Colonic mucosa (tissue), 4 donors: Measurements from ENCODE around the gene ETV6. TPM values are rescaled to one million over a fixed set of nuclear protein-coding genes. Genes with fewer than 3 reads are reported as not detected.

Source experiments
- DNase-seq: peaks from one replicate; pipeline ENCODE4 v3.0.0-alpha.2; 2020
- H3K27ac ChIP-seq: fragments of 200-600 bp; one replicate; pipeline ENCODE4 v1.8.0; 2021
- H3K27me3 ChIP-seq: fragments of 200-600 bp; one replicate; pipeline ENCODE4 v1.8.0; 2021
- H3K36me3 ChIP-seq: fragments of 200-600 bp; one replicate; pipeline ENCODE4 v1.8.0; 2021
- H3K4me1 ChIP-seq: fragments of 200-600 bp; one replicate; pipeline ENCODE4 v1.8.0; 2021; ENCODE audit warnings: mild to moderate bottlenecking
- H3K4me3 ChIP-seq: fragments of 200-600 bp; one replicate; pipeline ENCODE4 v1.8.0; 2021
- H3K9ac ChIP-seq, 2 donors: one replicate each; pipeline ENCODE4 v1.7.0; 2013; ENCODE audit warnings: control low read depth in 2 of 2, low read depth in 2 of 2, low read length in 2 of 2
- H3K9me3 ChIP-seq: fragments of 200-600 bp; one replicate; pipeline ENCODE4 v1.8.0; 2021
- CTCF ChIP-seq: fragments of 200-600 bp; IDR thresholded peaks from one replicate; pipeline ENCODE4 v1.8.0; 2022; ENCODE audit warnings: antibody characterized with exemption, mild to moderate bottlenecking
- intact Hi-C: fragments of 100-400 bp; cut with DNase I; formaldehyde crosslinking; loops from one replicate; pipeline ENCODE4 v1.14.1; 2022
- total RNA-seq, 2 donors: library from RNA; stranded (reverse); fragmentation: NEBNext Ultra II Directional in 1 of 2; extraction: Animal tissue kit (Norgen Biotek cat#: 25700) in 1 of 2; gene quantifications; one replicate each; pipeline ENCODE4 v1.2.1, GENCODE V29; 2021
- donor health status: healthy.
- donor health status: DM: no; HTN: no; CAD: no.
- donor health status: DM: no; HTN: no; CAD: no.

The ETV6 gene
- total RNA-seq, 2 donors from 2014 or later = 49.2 to 73.1 TPM

DNA sequence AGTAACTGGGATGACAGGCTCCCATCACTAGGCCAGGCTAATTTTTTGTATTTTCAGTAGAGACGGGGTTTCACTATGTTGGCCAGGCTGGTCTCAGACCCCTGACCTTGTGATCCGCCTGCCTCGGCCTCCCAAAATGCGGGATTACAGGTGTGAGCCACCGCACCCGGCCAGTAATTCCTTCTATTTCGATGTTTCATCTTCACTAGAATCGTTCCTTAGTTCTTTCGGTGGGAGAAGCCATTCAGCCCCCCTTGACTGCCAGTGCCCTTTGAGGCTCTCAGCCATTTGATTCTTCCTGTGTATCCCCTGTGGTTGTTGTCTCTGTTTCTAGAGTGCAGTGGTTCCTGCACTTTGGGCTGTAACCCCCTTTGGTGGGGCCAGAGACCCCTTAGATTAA, 174.1 kb downstream of the ETV6 start:
- Histone ChIP-seq H3K36me3 (no peaks in the 10 kb centered on the region), H3K27ac (no peak overlapping the region), H3K9ac (no peak overlapping the region), H3K9me3 (no peaks in the 10 kb centered on the region), H3K27me3 (no peaks in the 10 kb centered on the region), H3K4me3 (no peak overlapping the region), H3K4me1 (peaks cover 7% of the 10 kb centered on the region)
- TF ChIP-seq CTCF = no peak
- no peak for DNase-seq
- intact Hi-C loops = no loop called here

GRCh38 chr12:11824069-11824468, 174.6 kb downstream of the ETV6 start:
- no peak overlapping the region for H3K4me3 ChIP-seq
- no peak for DNase-seq
- intact Hi-C loops = no loop called here
- H3K9ac ChIP-seq = no peak overlapping the region
- no peak for TF ChIP-seq CTCF
- H3K36me3 ChIP-seq = no peaks in the 10 kb centered on the region
- no peak overlapping the region for H3K27ac ChIP-seq
- H3K4me1 ChIP-seq = peaks cover 7% of the 10 kb centered on the region
- H3K27me3 ChIP-seq = no peaks in the 10 kb centered on the region
- H3K9me3 ChIP-seq = no peaks in the 10 kb centered on the region

DNA sequence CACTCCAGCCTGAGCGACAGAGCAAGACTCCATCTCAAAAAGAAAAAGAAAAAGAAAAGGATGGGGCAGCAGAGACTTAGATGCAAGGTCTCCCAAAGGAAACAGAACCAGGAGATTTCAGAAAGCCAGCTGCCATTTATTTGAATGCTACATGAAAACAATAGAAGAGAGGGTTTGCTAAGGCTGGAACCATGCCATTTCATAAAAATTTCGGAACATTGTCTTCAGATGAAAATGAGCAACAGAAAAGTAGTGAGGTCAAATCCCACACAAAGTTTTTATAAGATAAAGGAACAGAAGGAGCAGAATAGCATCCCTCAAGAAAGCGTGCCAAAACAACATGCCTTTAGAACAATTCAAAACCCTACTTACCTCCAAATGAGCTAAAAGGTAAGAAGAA, 175.3 kb downstream of the ETV6 start:
- intact Hi-C loops = no loop called here
- Histone ChIP-seq H3K9ac (no peak overlapping the region), H3K9me3 (no peaks in the 10 kb centered on the region), H3K4me1 (peaks cover 7% of the 10 kb centered on the region), H3K27ac (no peak overlapping the region), H3K4me3 (no peak overlapping the region), H3K36me3 (no peaks in the 10 kb centered on the region), H3K27me3 (no peaks in the 10 kb centered on the region)
- TF ChIP-seq CTCF = no peak
- DNase-seq = no peak

DNA sequence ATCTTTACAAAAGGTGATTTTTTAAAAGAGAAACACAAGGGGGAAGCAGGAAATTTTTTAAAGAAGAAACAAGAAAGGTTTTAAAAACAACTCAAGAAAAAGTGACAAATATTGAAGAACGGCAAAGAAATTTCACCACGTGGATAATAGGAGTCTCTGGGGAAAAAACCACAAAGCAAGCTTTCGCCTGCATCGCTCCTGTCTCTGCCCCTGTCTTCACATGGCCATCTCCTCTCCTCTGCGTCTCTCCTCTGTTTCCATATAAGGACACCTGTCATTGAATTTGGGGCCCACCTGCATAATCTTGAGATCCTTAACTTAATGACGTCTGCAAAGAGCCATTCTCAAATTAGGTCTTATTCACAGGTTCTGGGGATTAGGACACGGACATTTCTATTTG, 175.8 kb downstream of the ETV6 start:
- Histone ChIP-seq H3K4me3 (no peak overlapping the region), H3K27ac (no peak overlapping the region), H3K9me3 (no peaks in the 10 kb centered on the region), H3K27me3 (no peaks in the 10 kb centered on the region), H3K9ac (no peak overlapping the region), H3K4me1 (peaks cover 7% of the 10 kb centered on the region), H3K36me3 (no peaks in the 10 kb centered on the region)
- DNase-seq = no peak
- TF ChIP-seq CTCF = no peak
- intact Hi-C loops = no loop called here

GRCh38 chr12:11826574-11826973, 177.1 kb downstream of the ETV6 start:
- H3K9me3 ChIP-seq = no peaks in the 10 kb centered on the region
- H3K9ac ChIP-seq = no peak overlapping the region
- no peaks in the 10 kb centered on the region for H3K27me3 ChIP-seq
- H3K36me3 ChIP-seq = no peaks in the 10 kb centered on the region
- no peak overlapping the region for H3K27ac ChIP-seq
- TF ChIP-seq CTCF = no peak
- intact Hi-C loops = no loop called here
- no peak overlapping the region for H3K4me3 ChIP-seq
- no peak for DNase-seq
- peaks cover 7% of the 10 kb centered on the region for H3K4me1 ChIP-seq
